H9 (cell line): ENCODE results near the gene EHD3. TPM values are rescaled to one million over a fixed set of nuclear protein-coding genes. Genes with fewer than 3 reads are reported as not detected.
A peak's percentile ranks its signal among the peaks of the same experiment; 100 is the strongest.

Experiments used
- DNase-seq: peaks from one replicate; pipeline ENCODE4 v3.0.0-alpha.2; 2017
- H2AFZ ChIP-seq: one replicate; pipeline ENCODE4 v1.6.1; 2013; ENCODE audit warnings: mild to moderate bottlenecking, low read length, control low read depth, moderate library complexity
- H2AK5ac ChIP-seq: 2 replicates; pipeline ENCODE4 v1.6.1; 2013; ENCODE audit warnings: low read length, control low read depth, mixed read lengths; ENCODE audit not compliant: insufficient read length
- H2BK120ac ChIP-seq: one replicate; pipeline ENCODE4 v1.6.1; 2013; ENCODE audit warnings: low read depth, mild to moderate bottlenecking, low read length, control low read depth, inconsistent platforms; ENCODE audit not compliant: poor library complexity, severe bottlenecking
- H2BK12ac ChIP-seq: 2 replicates; pipeline ENCODE4 v1.6.1; 2013; ENCODE audit warnings: low read length, control low read depth, mixed read lengths, low read depth; ENCODE audit not compliant: insufficient read length
- H2BK15ac ChIP-seq: 2 replicates; pipeline ENCODE4 v1.6.1; 2013; ENCODE audit warnings: low read depth, low read length, control low read depth
- H2BK20ac ChIP-seq: one replicate; pipeline ENCODE4 v1.6.1; 2013; ENCODE audit warnings: low read depth, mild to moderate bottlenecking, low read length, control low read depth, inconsistent platforms; ENCODE audit not compliant: poor library complexity, severe bottlenecking
- H2BK5ac ChIP-seq: 2 replicates; pipeline ENCODE4 v1.6.1; 2013; ENCODE audit warnings: low read length, control low read depth, mixed read lengths; ENCODE audit not compliant: insufficient read length
- H3K14ac ChIP-seq: 2 replicates; pipeline ENCODE4 v1.6.1; 2013; ENCODE audit warnings: low read length, control low read depth; ENCODE audit not compliant: insufficient read depth
- H3K18ac ChIP-seq: 2 replicates; pipeline ENCODE4 v1.6.1; 2013; ENCODE audit warnings: low read depth, mild to moderate bottlenecking, mixed read lengths, low read length, control low read depth; ENCODE audit not compliant: insufficient read length
- H3K23ac ChIP-seq: 2 replicates; pipeline ENCODE4 v1.6.1; 2013; ENCODE audit warnings: low read length, control low read depth, mixed read lengths, low read depth; ENCODE audit not compliant: insufficient read length
- H3K23me2 ChIP-seq: 2 replicates; pipeline ENCODE4 v1.6.1; 2013; ENCODE audit warnings: low read depth, mild to moderate bottlenecking, mixed read lengths, low read length, control low read depth; ENCODE audit not compliant: insufficient read length, poor library complexity, severe bottlenecking
- H3K27ac ChIP-seq: 2 replicates; pipeline ENCODE4 v1.5.1; 2013; ENCODE audit warnings: low read length, control low read depth, mixed read lengths, low read depth; ENCODE audit not compliant: insufficient read length
- H3K27me3 ChIP-seq: 2 replicates; pipeline ENCODE4 v1.6.1; 2013; ENCODE audit warnings: low read length, control low read depth, inconsistent platforms; ENCODE audit not compliant: insufficient read depth
- H3K4ac ChIP-seq: 2 replicates; pipeline ENCODE4 v1.6.1; 2013; ENCODE audit warnings: low read depth, mild to moderate bottlenecking, control low read depth, inconsistent platforms, low read length, moderate library complexity
- H3K4me1 ChIP-seq: 2 replicates; pipeline ENCODE4 v1.6.1; 2013; ENCODE audit warnings: low read length, control low read depth, inconsistent platforms; ENCODE audit not compliant: insufficient read depth
- H3K4me2 ChIP-seq: 2 replicates; pipeline ENCODE4 v1.6.1; 2013; ENCODE audit warnings: low read length, control low read depth, mixed read lengths; ENCODE audit not compliant: insufficient read length, insufficient read depth
- H3K56ac ChIP-seq: 2 replicates; pipeline ENCODE4 v1.6.1; 2013; ENCODE audit warnings: low read depth, mild to moderate bottlenecking, mixed read lengths, low read length, control low read depth; ENCODE audit not compliant: insufficient read length
- H3K79me1 ChIP-seq: 2 replicates; pipeline ENCODE4 v1.6.1; 2013; ENCODE audit warnings: low read depth, mild to moderate bottlenecking, moderate library complexity, low read length, control low read depth, inconsistent platforms; ENCODE audit not compliant: insufficient read depth, poor library complexity, severe bottlenecking
- H3K79me2 ChIP-seq: 2 replicates; pipeline ENCODE4 v1.6.1; 2013; ENCODE audit warnings: low read length, control low read depth, inconsistent platforms; ENCODE audit not compliant: insufficient read depth
- H3K9ac ChIP-seq: 2 replicates; pipeline ENCODE4 v1.6.1; 2013; ENCODE audit warnings: low read length, control low read depth, mixed read lengths; ENCODE audit not compliant: insufficient read length; ENCODE audit errors: extremely low read depth
- H3K9me3 ChIP-seq: one replicate; pipeline ENCODE4 v1.6.1; 2013; ENCODE audit warnings: low read depth, low read length, inconsistent platforms; ENCODE audit not compliant: control insufficient read depth
- H3T11ph ChIP-seq: one replicate; pipeline ENCODE4 v1.6.1; 2013; ENCODE audit warnings: mild to moderate bottlenecking, low read length, control low read depth, inconsistent platforms
- H4K20me1 ChIP-seq: one replicate; pipeline ENCODE4 v1.6.1; 2013; ENCODE audit not compliant: control insufficient read depth, insufficient read length, insufficient read depth
- H4K5ac ChIP-seq: 2 replicates; pipeline ENCODE4 v1.6.1; 2013; ENCODE audit warnings: low read depth, mild to moderate bottlenecking, mixed read lengths, low read length, control low read depth; ENCODE audit not compliant: insufficient read length
- H4K8ac ChIP-seq: replicated peaks from 2 replicates; pipeline ENCODE4 v1.6.1; 2013; ENCODE audit warnings: low read length, control low read depth, mixed read lengths, low read depth; ENCODE audit not compliant: insufficient read length
- H4K91ac ChIP-seq: 2 replicates; pipeline ENCODE4 v1.6.1; 2013; ENCODE audit warnings: low read depth, mild to moderate bottlenecking, moderate library complexity, mixed read lengths, low read length, control low read depth; ENCODE audit not compliant: insufficient read length
- H3K27ac Mint-ChIP-seq, 3 experiments: 2 replicates in 2 of 3; 3 replicates in 1 of 3; pipeline ENCODE4 v1.8.0; 2020 to 2021; ENCODE audit warnings: mixed read lengths in 3 of 3, mild to moderate bottlenecking in 1 of 3, moderate library complexity in 1 of 3
- H3K27me3 Mint-ChIP-seq: 2 replicates; pipeline ENCODE4 v1.8.0; 2021; ENCODE audit warnings: low read depth, mild to moderate bottlenecking, moderate library complexity, mixed read lengths
- H3K36me3 Mint-ChIP-seq, 3 experiments: 2 replicates in 2 of 3; 3 replicates in 1 of 3; pipeline ENCODE4 v1.8.0; 2020 to 2021; ENCODE audit warnings: low read depth in 3 of 3, mixed read lengths in 3 of 3; ENCODE audit not compliant: insufficient read depth in 1 of 3
- H3K4me1 Mint-ChIP-seq, 2 experiments: 2 replicates each; pipeline ENCODE4 v1.8.0; 2020; ENCODE audit warnings: mixed read lengths in 2 of 2
- H3K4me3 Mint-ChIP-seq, 2 experiments: 2 replicates in 1 of 2; 3 replicates in 1 of 2; pipeline ENCODE4 v1.8.0; 2020 to 2021; ENCODE audit warnings: mild to moderate bottlenecking in 2 of 2, mixed read lengths in 2 of 2, moderate library complexity in 1 of 2
- H3K9me3 Mint-ChIP-seq, 2 experiments: 2 replicates in 1 of 2; 3 replicates in 1 of 2; pipeline ENCODE4 v1.8.0; 2020; ENCODE audit warnings: mild to moderate bottlenecking in 2 of 2, mixed read lengths in 2 of 2, moderate library complexity in 1 of 2
- WGBS: extraction: QIAGEN DNeasy Blood & Tissue Kit; methylation state at CpG from one replicate; pipeline ENCODE4 v1.1.7; 2013; ENCODE audit warnings: missing lambda C conversion rate, low lambda C conversion rate, mixed read lengths; ENCODE audit not compliant: insufficient read length; ENCODE audit errors: extremely low coverage; 5-methylcytosine and 5-hydroxymethylcytosine counted together
- total RNA-seq: library from RNA; stranded (reverse); gene quantifications from 2 replicates; pipeline ENCODE4 v1.2.1, GENCODE V29; 2021
- TF ChIP-seq, protein P1 (sequence below): fragments of 200-600 bp; sonication (generic); conservative IDR thresholded peaks from 3 replicates; pipeline ENCODE4 v1.8.0; 2021; ENCODE audit warnings: antibody characterized with exemption, mild to moderate bottlenecking

Gene EHD3
- total RNA-seq, 1 experiment from 2014 or later: 8.3 TPM

DNA sequence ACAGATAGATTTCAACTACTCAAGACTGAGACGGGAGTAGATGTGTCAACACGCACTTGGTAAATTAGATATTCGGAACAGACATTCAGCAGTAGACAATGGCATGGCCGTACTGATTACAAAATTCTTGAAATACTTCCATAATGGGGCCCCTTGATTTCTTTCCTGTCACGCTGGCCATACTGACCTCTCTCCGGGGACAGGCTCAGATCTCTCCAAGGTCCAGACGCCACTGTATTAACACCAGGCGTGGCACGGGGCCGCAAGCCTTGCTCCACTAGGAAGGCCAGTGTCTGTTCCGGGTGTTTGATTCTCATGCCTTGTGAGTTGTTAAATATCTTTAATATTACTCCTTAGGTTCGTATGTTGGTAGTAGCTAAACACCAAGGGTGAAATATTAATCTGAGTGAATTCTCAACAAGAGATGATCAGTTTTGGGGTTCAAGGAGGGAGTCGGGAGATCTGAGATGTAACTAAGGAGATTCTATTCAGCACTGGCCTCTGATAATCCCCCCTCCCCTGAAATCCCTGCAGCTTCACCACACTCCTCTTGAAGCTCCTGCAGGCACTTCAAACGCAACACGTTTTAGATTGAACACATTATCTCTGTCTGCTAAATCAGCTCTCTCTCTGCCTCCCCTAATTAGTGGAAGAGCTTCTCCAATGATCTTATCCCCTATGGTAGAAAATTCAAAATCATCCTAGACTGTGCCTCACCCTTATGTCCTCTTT, 2.2 kb upstream of the EHD3 start:
- Mint-ChIP-seq H3K4me1 (peaks cover 19 to 25% of the 10 kb centered on the region in 2 experiments), H3K4me3 (no peak overlapping the region), H3K36me3 (no peaks in the 10 kb centered on the region), H3K27me3 (peaks cover 14% of the 10 kb centered on the region), H3K27ac (no peak overlapping the region), H3K9me3 (no peaks in the 10 kb centered on the region)
- Histone ChIP-seq H3K9ac (no peak overlapping the region), H3K14ac (no peak overlapping the region), H2AFZ (no peak overlapping the region), H3K56ac (no peak overlapping the region), H3K23ac (no peak overlapping the region), H3K9me3 (no peaks in the 10 kb centered on the region), H4K8ac (no peak overlapping the region), H3K79me1 (no peaks in the 10 kb centered on the region), H2BK20ac (no peak overlapping the region), H3K79me2 (no peaks in the 10 kb centered on the region), H3K23me2 (peaks cover 5% of the 10 kb centered on the region), H3K4ac (no peak overlapping the region), H3K27ac (no peak overlapping the region), H3K4me2 (no peak overlapping the region), H2AK5ac (no peak overlapping the region), H2BK120ac (no peak overlapping the region), H3K4me1 (0 out of 2 replicates have a peak, but pooled peaks cover 3% of the 10 kb centered on the region), H3K18ac (no peak overlapping the region), H4K91ac (no peak overlapping the region), H2BK15ac (no peak overlapping the region), H4K5ac (no peak overlapping the region), H2BK5ac (no peak overlapping the region), H3T11ph (no peak overlapping the region), H4K20me1 (no peaks in the 10 kb centered on the region), H2BK12ac (no peak overlapping the region), H3K27me3 (peaks cover 4% of the 10 kb centered on the region; the same call in 1 of the 2 replicates)
- TF ChIP-seq, protein P1, sequence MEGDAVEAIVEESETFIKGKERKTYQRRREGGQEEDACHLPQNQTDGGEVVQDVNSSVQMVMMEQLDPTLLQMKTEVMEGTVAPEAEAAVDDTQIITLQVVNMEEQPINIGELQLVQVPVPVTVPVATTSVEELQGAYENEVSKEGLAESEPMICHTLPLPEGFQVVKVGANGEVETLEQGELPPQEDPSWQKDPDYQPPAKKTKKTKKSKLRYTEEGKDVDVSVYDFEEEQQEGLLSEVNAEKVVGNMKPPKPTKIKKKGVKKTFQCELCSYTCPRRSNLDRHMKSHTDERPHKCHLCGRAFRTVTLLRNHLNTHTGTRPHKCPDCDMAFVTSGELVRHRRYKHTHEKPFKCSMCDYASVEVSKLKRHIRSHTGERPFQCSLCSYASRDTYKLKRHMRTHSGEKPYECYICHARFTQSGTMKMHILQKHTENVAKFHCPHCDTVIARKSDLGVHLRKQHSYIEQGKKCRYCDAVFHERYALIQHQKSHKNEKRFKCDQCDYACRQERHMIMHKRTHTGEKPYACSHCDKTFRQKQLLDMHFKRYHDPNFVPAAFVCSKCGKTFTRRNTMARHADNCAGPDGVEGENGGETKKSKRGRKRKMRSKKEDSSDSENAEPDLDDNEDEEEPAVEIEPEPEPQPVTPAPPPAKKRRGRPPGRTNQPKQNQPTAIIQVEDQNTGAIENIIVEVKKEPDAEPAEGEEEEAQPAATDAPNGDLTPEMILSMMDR: no peak
- WGBS: no CpG with 5 or more reads among the region's 15 CpGs
- peak; percentile 17 for DNase-seq
